Stimulated activated CD8-positive, alpha-beta memory T cell treated with anti-CD3 and anti-CD28 coated beads, Interleukin-7, amount 100 ng/mL, for 24 hours (primary cell): ENCODE measurements around the gene HSD3B2.

Source experiments
- DNase-seq: peaks from one replicate; pipeline ENCODE4 v3.0.0-alpha.2; 2020; ENCODE audit warnings: low read depth

The HSD3B2 gene

DNA sequence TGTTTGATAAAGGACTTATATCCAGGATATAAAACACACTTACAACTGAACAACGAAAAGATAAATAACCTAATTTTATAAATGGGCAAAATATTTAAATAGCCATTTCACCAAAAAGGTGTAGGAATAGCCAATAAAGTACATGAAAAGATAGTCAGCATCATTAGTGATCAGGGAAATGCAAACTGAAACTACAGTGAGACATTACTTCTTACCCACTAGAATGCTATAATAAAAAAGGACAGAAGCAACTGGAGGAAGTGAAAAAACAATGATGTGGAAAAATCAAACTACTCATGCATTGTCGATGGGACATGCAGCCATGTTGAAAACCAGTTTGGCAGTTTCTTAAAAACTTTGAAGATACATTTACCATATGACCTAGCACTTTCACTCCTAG lies 48.6 kb downstream of the HSD3B2 start:
- no peak for DNase-seq

DNA sequence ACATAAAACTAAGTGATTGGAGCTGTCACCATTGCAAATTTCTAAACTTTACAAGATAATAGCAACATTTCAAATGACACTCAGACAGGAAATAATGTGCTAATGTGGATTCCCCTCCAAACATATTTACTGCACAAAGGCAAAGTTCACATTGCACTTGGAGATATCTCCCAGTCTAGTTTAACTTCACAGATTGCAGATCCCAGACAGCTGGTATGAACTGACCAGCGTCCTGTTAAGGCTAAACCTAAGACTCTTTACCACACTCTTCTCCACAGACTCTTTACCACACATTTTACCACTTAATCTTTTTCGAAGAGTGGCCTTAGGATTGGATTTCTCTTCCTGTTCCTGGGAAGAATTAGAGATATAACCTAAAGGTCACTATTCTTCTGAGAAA lies 51.5 kb downstream of the HSD3B2 start:
- DNase-seq, result no peak

DNA sequence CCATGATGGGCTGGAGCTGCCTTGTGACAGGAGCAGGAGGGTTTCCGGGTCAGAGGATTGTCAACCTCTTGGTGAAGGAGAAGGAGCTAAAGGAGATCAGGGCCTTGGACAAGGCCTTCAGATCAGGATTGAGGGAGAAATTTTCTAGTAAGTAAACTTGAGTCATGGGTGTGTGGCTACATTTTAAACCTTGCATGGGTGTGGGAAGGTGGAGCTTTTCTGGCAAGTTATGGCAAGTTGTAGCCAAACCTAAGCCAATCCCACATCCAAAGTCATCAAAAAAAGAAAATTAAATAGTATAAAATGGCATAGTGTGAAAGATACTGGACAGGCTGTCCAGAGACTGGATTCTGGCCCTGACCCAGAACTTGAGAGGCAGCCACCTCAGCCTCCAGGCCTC lies 52.3 kb downstream of the HSD3B2 start:
- no peak for DNase-seq

DNA sequence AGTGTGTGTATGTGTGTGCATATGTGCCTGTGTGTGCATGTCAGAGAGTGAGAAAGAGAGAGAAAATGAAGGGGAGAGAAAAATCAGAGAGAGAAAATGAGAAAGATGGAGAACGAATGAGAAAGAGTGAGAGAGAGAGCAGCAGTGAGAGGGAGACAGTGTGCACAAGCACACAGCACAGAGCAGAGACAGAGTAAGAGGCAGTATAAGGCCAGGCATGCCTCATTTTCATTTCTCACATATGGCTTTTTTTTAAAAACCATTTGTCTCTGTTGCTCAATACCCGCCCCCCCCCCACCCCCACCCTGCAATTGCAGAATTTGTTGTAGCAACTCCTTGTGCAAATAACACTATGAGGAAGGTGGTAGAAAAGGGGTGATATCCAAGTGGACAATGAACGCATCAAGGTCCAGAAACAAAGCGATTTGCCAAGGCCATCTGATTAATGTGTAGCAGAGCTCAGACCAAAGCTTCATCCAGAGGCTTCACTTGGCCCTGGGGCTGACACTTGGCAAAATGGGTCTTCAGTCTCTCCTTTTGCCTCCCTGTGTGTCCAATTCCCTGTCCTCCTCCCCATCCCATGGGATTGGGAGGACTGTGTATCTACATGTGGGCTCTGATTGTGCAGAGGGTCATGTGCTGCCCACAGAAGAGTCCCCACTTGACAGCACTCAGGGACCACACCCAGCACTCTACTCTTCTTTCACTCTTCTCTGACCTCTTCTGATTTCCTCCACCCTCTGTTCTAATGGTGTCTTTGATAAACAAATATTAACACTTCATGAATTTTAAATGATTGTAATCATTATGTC lies 53.1 kb downstream of the HSD3B2 start:
- DNase-seq, result no peak

DNA sequence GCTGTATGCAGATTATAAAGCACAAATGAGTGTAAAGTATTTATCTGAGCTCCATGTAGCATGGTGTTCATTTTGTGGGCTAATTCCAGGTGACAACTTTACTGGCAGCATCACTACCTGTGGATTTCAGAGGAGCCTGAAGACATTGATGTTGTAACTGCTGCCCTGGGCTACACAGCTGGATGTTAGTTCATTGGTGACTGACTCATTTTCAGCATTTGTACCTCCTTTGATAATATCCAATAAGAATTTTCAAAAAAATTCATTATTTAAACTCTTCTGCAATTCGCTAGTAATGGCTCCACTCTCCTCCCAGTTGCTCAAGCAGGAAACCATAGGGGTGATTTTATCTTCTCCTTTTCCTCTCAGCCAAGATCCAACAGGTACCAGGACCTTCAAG lies 54.8 kb downstream of the HSD3B2 start:
- no peak for DNase-seq

DNA sequence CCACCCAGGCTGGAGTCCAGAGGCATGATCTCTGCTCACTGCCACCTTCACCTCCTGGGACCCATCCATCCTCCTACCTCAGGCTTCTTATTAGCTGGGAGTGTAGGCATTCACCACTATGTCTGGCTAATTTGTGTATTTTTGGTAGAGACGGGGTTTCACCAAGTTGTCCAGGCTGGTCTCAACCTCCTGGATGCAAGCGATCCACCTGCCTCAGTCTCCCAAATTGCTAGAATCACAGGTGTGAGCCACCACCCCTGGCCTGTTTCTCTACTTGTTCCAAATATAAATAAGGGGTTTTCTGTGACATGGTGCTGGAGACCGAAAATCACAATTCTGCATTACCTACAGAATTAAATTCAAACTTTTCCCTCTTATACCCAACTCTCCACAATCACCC lies 55.4 kb downstream of the HSD3B2 start:
- DNase-seq, result no peak

DNA sequence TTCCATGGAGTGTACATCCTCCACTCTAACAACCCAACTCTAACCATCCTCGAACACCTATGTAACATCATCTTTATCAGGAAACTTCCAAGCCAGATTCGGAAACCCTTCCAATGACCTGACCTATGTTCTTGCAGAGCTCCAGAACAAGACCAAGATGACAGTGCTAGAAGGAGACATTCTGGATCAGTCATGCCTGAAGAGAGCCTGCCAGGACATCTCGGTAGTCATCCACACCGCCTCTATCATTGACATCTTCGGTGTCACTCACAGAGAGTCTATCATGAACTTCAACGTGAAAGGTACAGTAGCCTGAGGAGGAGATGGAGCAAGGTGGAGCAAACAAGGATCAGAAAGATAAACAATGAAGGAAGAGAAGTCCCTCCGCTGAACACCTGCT lies 56.0 kb downstream of the HSD3B2 start:
- no peak for DNase-seq

DNA sequence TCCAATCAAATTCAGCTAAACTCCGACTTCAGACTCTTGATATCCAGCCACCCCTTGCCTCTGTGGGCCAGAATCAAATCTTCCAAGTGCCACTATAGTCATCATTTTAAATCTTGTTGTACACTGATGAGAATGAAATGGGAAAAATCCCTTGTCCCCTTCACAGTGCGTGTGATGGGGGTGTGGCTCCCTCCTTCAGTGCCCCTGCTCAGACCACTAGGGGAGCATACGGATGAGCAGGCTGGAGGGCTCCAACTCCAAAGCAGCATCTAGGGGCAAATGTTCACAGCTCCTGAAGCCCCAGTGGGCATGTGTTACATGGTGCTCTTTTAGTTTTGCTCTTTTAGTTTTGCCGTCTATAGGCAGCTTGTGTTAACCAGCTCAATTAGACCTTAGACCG lies 56.6 kb downstream of the HSD3B2 start:
- DNase-seq, result no peak

DNA sequence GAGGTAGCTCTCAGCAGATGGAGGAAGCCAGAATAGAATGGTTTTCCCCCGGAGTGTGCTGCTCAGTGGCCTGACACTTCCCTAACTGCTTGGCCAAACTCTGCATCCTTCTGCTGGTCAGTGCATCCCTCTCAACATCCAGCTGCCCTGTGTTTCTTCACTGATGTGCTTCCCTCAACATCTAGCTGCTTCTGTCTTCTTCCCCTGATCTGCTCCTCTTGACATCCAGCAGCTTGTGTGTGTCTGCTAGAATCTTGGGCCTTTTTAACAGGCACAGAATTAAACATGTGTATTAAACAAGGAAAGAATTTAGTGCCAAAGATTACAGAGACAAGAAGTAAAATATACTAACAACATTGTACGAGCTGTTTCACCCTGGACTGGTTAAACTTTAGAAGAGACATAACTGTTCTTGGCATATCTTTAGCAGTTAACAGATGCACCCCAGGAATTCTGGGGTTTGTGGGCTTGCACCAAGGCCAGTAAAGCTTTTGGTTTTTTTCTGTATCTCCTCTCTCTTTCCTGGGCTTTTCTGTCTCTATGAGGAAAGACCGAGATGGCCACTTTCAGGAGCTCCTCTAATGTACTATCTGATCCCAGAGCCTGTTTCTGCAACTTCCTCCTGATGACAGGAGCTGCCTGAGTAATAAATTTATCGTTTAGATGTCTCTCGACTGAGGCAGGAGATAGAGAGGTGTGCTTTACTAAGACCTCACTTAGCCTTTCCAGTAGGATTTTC lies 57.3 kb downstream of the HSD3B2 start:
- DNase-seq, result no peak
